PFSK-1 (cell line): ENCODE measurements around the gene CREB3L1.

ENCODE experiments used
- POLR2AphosphoS5 ChIP-seq: IDR thresholded peaks from 2 replicates; pipeline ENCODE4 v1.6.1; 2012; ENCODE audit warnings: low read depth, mild to moderate bottlenecking, control low read depth, low read length, moderate library complexity
- SIN3A ChIP-seq: IDR thresholded peaks from 2 replicates; pipeline ENCODE4 v1.6.1; 2012; ENCODE audit warnings: mild to moderate bottlenecking, low read length, moderate library complexity, borderline replicate concordance; ENCODE audit not compliant: insufficient read depth
- TAF1 ChIP-seq: IDR thresholded peaks from 2 replicates; pipeline ENCODE4 v1.6.1; 2012; ENCODE audit warnings: low read length, control low read depth, borderline replicate concordance; ENCODE audit not compliant: insufficient read depth

DNA sequence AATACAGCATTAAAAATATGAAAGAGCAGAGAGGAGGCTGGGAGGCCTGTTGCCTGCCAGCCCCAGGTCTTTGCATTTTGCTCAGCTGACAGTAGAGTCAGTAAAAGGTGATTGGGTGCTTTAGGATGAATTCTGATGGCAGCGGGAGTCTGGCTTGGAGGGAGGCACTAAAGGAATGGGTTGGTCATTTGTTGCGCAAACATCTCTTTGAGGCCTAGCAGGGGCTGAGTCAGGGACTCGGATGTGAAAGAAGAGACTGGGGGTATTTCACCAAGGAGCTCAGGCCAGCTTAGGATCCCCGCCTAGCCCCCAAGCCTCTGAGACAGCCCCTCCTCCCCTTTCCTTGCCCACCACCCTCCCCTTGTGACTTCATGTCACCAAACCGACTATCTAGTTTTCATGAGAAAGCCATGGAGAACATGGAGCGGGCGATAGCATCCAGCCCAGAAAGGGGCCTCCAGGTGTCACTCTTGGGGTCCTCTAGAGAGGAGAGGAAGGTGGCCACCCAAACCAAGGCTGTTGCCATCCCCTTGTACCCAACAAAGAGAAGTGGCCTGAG, 79.5 kb downstream of the CREB3L1 start:
- no peak for TF ChIP-seq POLR2AphosphoS5
- no peak for TF ChIP-seq TAF1
- no peak for TF ChIP-seq SIN3A
